ENCODE results near the gene WDR70.

Gene WDR70

GRCh38 chr5:37695647-37696046, 316.5 kb downstream of the WDR70 start:
- no peak for DNase-seq

- no peak for DNase-seq
These were observed 317.3 kb downstream of the WDR70 start for GRCh38 chr5:37696190-37697021.

- DNase-seq, result no peak
These were observed 322.8 kb downstream of the WDR70 start for GRCh38 chr5:37701868-37702267.

- DNase-seq, result no peak
These were observed 324.7 kb downstream of the WDR70 start for GRCh38 chr5:37703841-37704241.

- no peak for DNase-seq
These were observed 325.3 kb downstream of the WDR70 start for GRCh38 chr5:37704406-37704805.

DNA sequence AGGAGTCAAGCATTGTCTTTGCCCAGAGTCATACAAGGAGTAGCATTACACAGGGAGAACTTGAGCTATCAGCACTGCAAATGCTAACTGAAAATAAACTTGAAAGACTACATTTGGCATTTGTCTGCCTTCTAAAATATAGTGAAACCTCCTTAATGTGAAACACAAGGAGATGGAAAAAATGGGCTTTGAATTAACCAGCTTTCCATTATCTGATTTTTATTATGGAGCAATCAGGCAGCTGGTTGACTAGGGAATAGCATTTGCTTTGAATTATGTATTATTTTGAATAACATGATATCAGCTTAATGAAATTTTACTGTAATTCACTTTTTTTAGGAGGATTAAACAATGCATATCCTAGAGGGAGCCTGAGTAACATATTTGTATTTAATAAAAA, 329.9 kb downstream of the WDR70 start:
- DNase-seq, result no peak

DNA sequence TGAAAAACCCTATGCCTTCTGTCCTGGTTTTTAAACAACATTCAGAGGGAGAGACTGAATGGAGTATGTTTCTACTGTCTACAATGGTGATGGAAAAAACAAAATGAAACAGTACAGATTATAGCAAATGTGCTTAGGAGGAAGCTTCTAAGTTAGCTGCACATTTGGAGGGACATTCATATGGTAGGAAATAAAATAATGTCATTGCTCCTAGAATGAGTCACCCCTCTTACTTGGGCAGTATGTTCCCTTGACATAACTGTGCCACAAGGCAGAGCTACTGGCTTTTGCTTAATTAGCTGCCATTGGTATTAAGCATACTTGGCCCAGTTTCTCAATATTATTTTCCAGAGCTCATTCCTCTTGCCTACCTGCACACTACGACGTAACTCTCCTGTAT, 331.8 kb downstream of the WDR70 start:
- no peak for DNase-seq

DNA sequence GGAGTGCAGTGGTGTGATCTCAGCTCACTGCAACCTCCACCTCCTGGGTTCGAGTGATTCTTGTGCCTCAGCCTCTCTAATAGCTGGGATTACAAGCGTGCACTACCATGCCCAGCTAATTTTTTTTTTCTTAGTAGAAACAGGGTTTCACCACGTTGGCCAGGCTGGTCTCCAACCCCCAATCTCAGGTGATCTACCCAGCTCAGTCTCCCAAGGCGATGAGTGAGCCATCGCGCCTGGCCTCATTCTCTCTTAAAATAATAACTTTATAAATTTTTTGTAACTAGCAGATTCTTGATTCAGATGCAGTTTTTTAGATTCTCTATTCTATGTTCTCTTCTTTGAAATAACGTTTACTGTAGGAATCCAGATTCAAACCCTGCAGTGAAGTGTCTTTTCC, 333.6 kb downstream of the WDR70 start:
- DNase-seq, result no peak

GRCh38 chr5:37714756-37715155, 335.6 kb downstream of the WDR70 start:
- no peak for DNase-seq

- no peak for DNase-seq
These were observed 336.2 kb downstream of the WDR70 start for GRCh38 chr5:37715361-37715760.

DNA sequence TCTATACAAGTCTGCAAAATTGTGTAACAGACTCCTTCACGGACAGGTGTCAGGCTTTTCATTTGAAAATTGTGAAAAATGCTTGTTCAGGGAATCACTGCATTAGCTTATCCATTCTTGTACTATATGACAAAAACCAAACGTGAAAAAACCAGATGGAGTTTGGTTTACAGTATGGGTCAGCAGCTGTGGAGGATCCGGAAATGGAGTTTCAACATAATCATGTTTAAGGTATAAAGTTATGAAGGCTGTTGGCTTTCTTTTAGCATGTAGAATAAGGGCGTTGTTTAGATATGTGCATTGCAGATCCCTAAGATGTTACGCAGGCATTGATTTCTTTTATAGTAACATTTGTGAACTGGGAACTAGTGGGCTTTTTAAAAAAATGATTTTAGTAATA, 336.9 kb downstream of the WDR70 start:
- no peak for DNase-seq

- no peak for DNase-seq
These were observed 337.3 kb downstream of the WDR70 start for GRCh38 chr5:37716405-37716804.

- DNase-seq, result no peak
These were observed 338.1 kb downstream of the WDR70 start for GRCh38 chr5:37717276-37717612.

DNA sequence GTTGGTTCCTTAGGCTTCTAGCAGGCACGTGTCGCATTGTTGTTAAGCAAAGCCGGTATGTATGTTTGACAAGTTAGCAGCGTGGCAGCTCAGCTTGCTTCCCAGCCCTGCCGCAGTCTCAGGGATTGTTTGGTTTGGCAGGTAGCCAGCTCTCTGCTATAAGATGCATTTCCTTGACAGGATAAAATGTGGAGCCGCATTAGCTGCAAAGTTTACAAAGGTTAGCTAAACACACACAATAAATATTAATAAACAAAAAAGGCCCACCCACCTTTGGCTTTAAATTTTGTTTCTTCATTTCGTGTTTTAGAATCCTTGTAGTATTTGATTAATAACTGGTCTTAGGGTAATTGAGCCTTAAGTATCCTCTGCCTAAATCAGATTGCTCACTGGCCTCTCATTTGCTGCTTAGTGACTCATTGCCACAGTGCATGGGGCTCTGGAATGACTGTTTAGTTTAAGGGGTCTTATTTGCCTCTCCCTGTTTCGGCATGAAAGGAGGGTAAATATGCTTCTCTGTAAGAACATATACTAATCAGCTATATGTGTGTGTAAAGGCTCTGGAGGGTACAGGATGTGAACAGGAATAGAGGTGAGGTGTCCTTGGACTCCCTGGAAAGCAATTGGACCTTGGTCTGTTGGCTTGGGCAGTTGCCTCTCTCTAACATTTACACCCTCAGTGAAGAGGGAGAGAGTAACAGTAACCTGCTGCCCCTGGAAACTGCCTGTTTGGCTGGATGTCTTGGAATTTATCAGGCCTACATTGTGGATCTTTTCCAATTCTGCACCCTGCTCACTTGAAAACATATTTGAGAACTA, 338.7 kb downstream of the WDR70 start:
- no peak for DNase-seq

GRCh38 chr5:37720550-37720952, 341.4 kb downstream of the WDR70 start:
- no peak for DNase-seq

GRCh38 chr5:37721447-37721871, 342.3 kb downstream of the WDR70 start:
- DNase-seq, result peak; percentile 2

GRCh38 chr5:37722236-37723161, 343.4 kb downstream of the WDR70 start:
- peak; percentile 36 for DNase-seq

DNA sequence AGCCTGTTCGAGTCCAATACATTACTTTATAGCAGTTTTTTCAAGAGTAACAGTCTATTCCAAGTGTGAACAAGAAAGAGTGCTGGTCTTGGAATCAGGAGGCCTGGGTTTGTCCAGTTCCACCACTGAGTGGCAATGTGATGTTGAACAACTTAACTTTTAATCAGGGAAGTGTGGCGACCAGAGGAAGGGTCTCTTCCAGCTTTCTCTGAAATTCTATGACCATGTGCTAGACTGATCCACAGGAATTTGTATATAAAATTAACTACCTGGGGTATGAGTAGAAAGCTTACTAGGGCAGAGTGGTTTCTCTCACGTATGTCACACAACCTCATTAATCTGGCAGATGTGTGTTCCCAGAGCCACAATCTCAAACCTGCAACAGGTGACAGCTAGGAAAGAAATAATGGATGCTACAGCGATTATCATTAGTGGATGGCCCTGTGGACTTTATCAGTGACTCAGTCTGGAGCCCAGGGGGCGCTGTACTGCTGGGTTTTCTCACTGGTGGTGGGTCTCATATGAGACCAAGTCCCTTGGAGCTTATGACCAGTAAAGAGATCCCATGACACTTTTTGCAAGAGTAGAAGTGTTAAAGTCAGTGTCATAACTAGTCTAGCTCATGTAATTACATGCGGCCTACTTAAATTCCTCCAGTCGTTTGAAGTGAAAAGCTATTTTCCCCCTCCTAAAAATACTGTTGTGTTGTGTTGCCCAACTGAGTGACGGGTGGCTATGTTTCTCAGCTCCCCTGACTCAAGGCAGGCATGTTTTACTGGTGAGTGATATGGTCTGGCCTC, 344.2 kb downstream of the WDR70 start:
- DNase-seq, result no peak

- DNase-seq, result no peak
These were observed 345.4 kb downstream of the WDR70 start for GRCh38 chr5:37724395-37725125.

- DNase-seq, result no peak
These were observed 346.1 kb downstream of the WDR70 start for GRCh38 chr5:37725185-37725584.

GRCh38 chr5:37727238-37727637, 348.1 kb downstream of the WDR70 start:
- DNase-seq, result no peak

Measured in CD4-positive, alpha-beta T cell treated with Interleukin-4 for 4 hours (primary cell).